PC-9 (cell line): Measurements from ENCODE around the gene LMBR1L. TPM values are rescaled to one million over a fixed set of nuclear protein-coding genes. Genes with fewer than 3 reads are reported as not detected.

Experiments
- BruUV-seq: library from RNA; stranded (reverse); fragments of 400-500 nt; replicated peaks from 2 replicates; lab custom pipeline; 2021; lab: Mats Ljungman, UMichigan
- CTCF ChIA-PET: fragments of 300-600 bp; sonication (Branson Sonifier 250); formaldehyde crosslinking; loops from one replicate; lab custom pipeline; 2022; ENCODE audit warnings: antibody characterized with exemption; lab: Charles Lee
- POLR2A ChIA-PET: fragments of 300-600 bp; sonication (Branson Sonifier 250); formaldehyde crosslinking; loops from one replicate; lab custom pipeline; 2022; ENCODE audit warnings: antibody characterized with exemption; ENCODE audit not compliant: unreplicated experiment; lab: Charles Lee
- DNase-seq, 2 experiments: peaks; one replicate each; pipeline versions ENCODE4 v3.0.0 to v3.0.0-alpha.2; 2015 to 2022; ENCODE audit warnings: mixed read lengths in 1 of 2
- H2AFZ ChIP-seq: fragments of 200-600 bp; sonication (generic); 2 replicates; pipeline ENCODE4 v1.8.1; 2017; ENCODE audit warnings: antibody characterized with exemption
- H3F3A ChIP-seq: fragments of 200-600 bp; sonication (generic); 2 replicates; pipeline ENCODE4 v1.8.1; 2017; ENCODE audit warnings: antibody characterized with exemption, mild to moderate bottlenecking, low read depth; ENCODE audit not compliant: insufficient read depth
- H3K27ac ChIP-seq: fragments of 200-600 bp; sonication (generic); 2 replicates; pipeline ENCODE4 v1.6.1; 2016; ENCODE audit warnings: mixed run types
- H3K27me3 ChIP-seq: fragments of 200-600 bp; sonication (generic); 2 replicates; pipeline ENCODE4 v1.6.1; 2016; ENCODE audit warnings: low read depth, mixed run types; ENCODE audit not compliant: insufficient read depth
- H3K36me3 ChIP-seq: fragments of 200-600 bp; sonication (generic); 2 replicates; pipeline ENCODE4 v1.6.1; 2016; ENCODE audit warnings: low read depth, mixed run types
- H3K4me1 ChIP-seq: fragments of 200-600 bp; sonication (generic); replicated peaks from 2 replicates; pipeline ENCODE4 v1.6.1; 2016; ENCODE audit warnings: mixed run types; ENCODE audit not compliant: insufficient read depth
- H3K4me2 ChIP-seq: fragments of 200-600 bp; sonication (generic); 2 replicates; pipeline ENCODE4 v1.6.1; 2017; ENCODE audit warnings: mixed run types
- H3K4me3 ChIP-seq: fragments of 200-600 bp; sonication (generic); 2 replicates; pipeline ENCODE4 v1.6.1; 2016; ENCODE audit warnings: mixed run types
- H3K79me2 ChIP-seq: fragments of 200-600 bp; sonication (generic); 2 replicates; pipeline ENCODE4 v1.6.1; 2017; ENCODE audit warnings: low read depth, mixed run types
- H3K9me2 ChIP-seq: fragments of 200-600 bp; sonication (generic); 2 replicates; pipeline ENCODE4 v1.8.1; 2017; ENCODE audit warnings: mild to moderate bottlenecking; ENCODE audit not compliant: insufficient read depth
- H3K9me3 ChIP-seq: fragments of 200-600 bp; sonication (generic); 2 replicates; pipeline ENCODE4 v1.8.1; 2016; ENCODE audit warnings: low read depth; ENCODE audit not compliant: insufficient read depth
- H4K20me1 ChIP-seq: fragments of 200-600 bp; sonication (generic); 2 replicates; pipeline ENCODE4 v1.8.1; 2017; ENCODE audit not compliant: insufficient read depth
- CTCF ChIP-seq: fragments of 200-600 bp; sonication (generic); conservative IDR thresholded peaks from 2 replicates; pipeline ENCODE4 v1.6.1; 2017; ENCODE audit warnings: mixed run types, antibody characterized with exemption, mild to moderate bottlenecking, moderate library complexity
- EZH2 ChIP-seq: fragments of 200-600 bp; sonication (generic); IDR thresholded peaks from 2 replicates; pipeline ENCODE4 v1.8.0; 2017; ENCODE audit warnings: antibody characterized with exemption, low read depth
- intact Hi-C: fragments of 100-400 bp; cut with micrococcal nuclease; formaldehyde crosslinking; loops from one replicate; pipeline ENCODE4 v1.10.0; 2022; ENCODE audit not compliant: unreplicated experiment
- total RNA-seq: library from RNA; stranded (reverse); gene quantifications from 2 replicates; pipeline ENCODE4 v1.2.3, GENCODE V29; 2021

LMBR1L gene
- total RNA-seq, 1 experiment from 2014 or later = 53.9 TPM

GRCh38 chr12:49059045-49059298 is 51.7 kb downstream of the LMBR1L start:
- intact Hi-C loops = loop anchor here (5.0 kb wide), 1 partner anchor 42 kb away; the partner anchor contains the start of gene PRKAG1
- ChIA-PET POLR2A (no interaction called here), CTCF (interaction anchor here (0.6 kb wide), 1 partner anchor 1328 kb away, joined by 3 read pairs; no protein-coding TSS in a partner anchor)
- Histone ChIP-seq H3K27me3 (no peaks in the 10 kb centered on the region), H4K20me1 (peaks cover 49% of the 10 kb centered on the region), H3K79me2 (peaks cover 68% of the 10 kb centered on the region), H3K4me2 (peak overlapping the region; percentile 100), H3K4me3 (peak overlapping the region; percentile 87), H3K9me2 (no peaks in the 10 kb centered on the region), H3K4me1 (peaks cover 34% of the 10 kb centered on the region), H3F3A (no peaks in the 10 kb centered on the region; the same call in 1 of the 2 replicates), H3K36me3 (peaks cover 6% of the 10 kb centered on the region; the same call in 1 of the 2 replicates), H3K27ac (no peak overlapping the region), H3K9me3 (no peaks in the 10 kb centered on the region), H2AFZ (no peak overlapping the region)
- DNase-seq = no peak
- TF ChIP-seq EZH2 (no peak), CTCF (no peak)
- BruUV-seq = no TSS peak

- Histone ChIP-seq H3K27ac (no peak overlapping the region), H3F3A (no peaks in the 10 kb centered on the region; the same call in 1 of the 2 replicates), H3K36me3 (peaks cover 6% of the 10 kb centered on the region; the same call in 1 of the 2 replicates), H2AFZ (no peak overlapping the region), H3K9me2 (no peaks in the 10 kb centered on the region), H4K20me1 (peaks cover 54% of the 10 kb centered on the region), H3K27me3 (no peaks in the 10 kb centered on the region), H3K79me2 (peaks cover 68% of the 10 kb centered on the region), H3K4me3 (peak overlapping the region; percentile 87), H3K9me3 (no peaks in the 10 kb centered on the region), H3K4me1 (peaks cover 34% of the 10 kb centered on the region), H3K4me2 (peak overlapping the region; percentile 100)
- TF ChIP-seq EZH2 (no peak), CTCF (no peak)
- no TSS peak for BruUV-seq
- DNase-seq = no peak
- ChIA-PET CTCF (interaction anchor here (0.6 kb wide), 1 partner anchor 1327 kb away, joined by 3 read pairs; no protein-coding TSS in a partner anchor), POLR2A (no interaction called here)
- intact Hi-C loops = loop anchor here (5.0 kb wide), 1 partner anchor 41 kb away; the partner anchor contains the start of gene PRKAG1
These were observed 52.1 kb downstream of the LMBR1L start for GRCh38 chr12:49058366-49059044.

- peaks cover 57% of the 10 kb centered on the region for H4K20me1 ChIP-seq
- intact Hi-C loops = loop anchor here (5.0 kb wide), 1 partner anchor 41 kb away; the partner anchor contains the start of gene PRKAG1
- CTCF ChIA-PET = no interaction called here
These were observed 52.8 kb downstream of the LMBR1L start for GRCh38 chr12:49057888-49058287.

More at GRCh38 chr12:49057888-49058287, 52.8 kb downstream of the LMBR1L start:
- H3K9me3 ChIP-seq = no peaks in the 10 kb centered on the region
- H3K4me2 ChIP-seq = peak overlapping the region; percentile 100
- peaks cover 68% of the 10 kb centered on the region for H3K79me2 ChIP-seq
- no peak overlapping the region for H3K27ac ChIP-seq
- no peak for DNase-seq
- TF ChIP-seq CTCF = no peak
- no peak for TF ChIP-seq EZH2
- peaks cover 10% of the 10 kb centered on the region; the same call in 1 of the 2 replicates for H3K36me3 ChIP-seq
- H3K4me1 ChIP-seq = peaks cover 34% of the 10 kb centered on the region
- no peaks in the 10 kb centered on the region; the same call in 1 of the 2 replicates for H3F3A ChIP-seq
- H3K4me3 ChIP-seq = peak overlapping the region; percentile 87
- H2AFZ ChIP-seq = no peak overlapping the region
- no peaks in the 10 kb centered on the region for H3K9me2 ChIP-seq
- no TSS peak for BruUV-seq
- no peaks in the 10 kb centered on the region for H3K27me3 ChIP-seq
- POLR2A ChIA-PET = no interaction called here
